Ectodermal cell (in vitro differentiated cells): ENCODE data around the gene CCDC120.

Experiments used
- H3K27ac ChIP-seq: 2 replicates; pipeline ENCODE4 v1.7.0; 2013; ENCODE audit warnings: mild to moderate bottlenecking, low read depth, low read length; ENCODE audit not compliant: insufficient read depth, poor library complexity, severe bottlenecking
- H3K27me3 ChIP-seq: 2 replicates; pipeline ENCODE4 v1.7.0; 2013; ENCODE audit warnings: mild to moderate bottlenecking, low read length; ENCODE audit not compliant: insufficient read depth, control insufficient read depth, poor library complexity, severe bottlenecking
- H3K36me3 ChIP-seq: one replicate; pipeline ENCODE4 v1.7.0; 2013; ENCODE audit warnings: low read length; ENCODE audit not compliant: control insufficient read depth, insufficient read depth
- H3K4me1 ChIP-seq: one replicate; pipeline ENCODE4 v1.7.0; 2013; ENCODE audit warnings: low read length; ENCODE audit not compliant: control insufficient read depth, insufficient read depth
- H3K4me3 ChIP-seq: 2 replicates; pipeline ENCODE4 v1.7.0; 2013; ENCODE audit warnings: low read depth, low read length, control low read depth; ENCODE audit not compliant: insufficient read depth
- H3K9me3 ChIP-seq: 2 replicates; pipeline ENCODE4 v1.7.0; 2013; ENCODE audit warnings: mild to moderate bottlenecking, low read length, moderate library complexity; ENCODE audit not compliant: control insufficient read depth
- whole genome bisulfite sequencing, 2 experiments: methylation state at CpG; one replicate each; pipeline ENCODE4 v1.1.7; 2013; ENCODE audit warnings: missing lambda C conversion rate in 2 of 2; 5-methylcytosine and 5-hydroxymethylcytosine counted together

CCDC120 gene

DNA sequence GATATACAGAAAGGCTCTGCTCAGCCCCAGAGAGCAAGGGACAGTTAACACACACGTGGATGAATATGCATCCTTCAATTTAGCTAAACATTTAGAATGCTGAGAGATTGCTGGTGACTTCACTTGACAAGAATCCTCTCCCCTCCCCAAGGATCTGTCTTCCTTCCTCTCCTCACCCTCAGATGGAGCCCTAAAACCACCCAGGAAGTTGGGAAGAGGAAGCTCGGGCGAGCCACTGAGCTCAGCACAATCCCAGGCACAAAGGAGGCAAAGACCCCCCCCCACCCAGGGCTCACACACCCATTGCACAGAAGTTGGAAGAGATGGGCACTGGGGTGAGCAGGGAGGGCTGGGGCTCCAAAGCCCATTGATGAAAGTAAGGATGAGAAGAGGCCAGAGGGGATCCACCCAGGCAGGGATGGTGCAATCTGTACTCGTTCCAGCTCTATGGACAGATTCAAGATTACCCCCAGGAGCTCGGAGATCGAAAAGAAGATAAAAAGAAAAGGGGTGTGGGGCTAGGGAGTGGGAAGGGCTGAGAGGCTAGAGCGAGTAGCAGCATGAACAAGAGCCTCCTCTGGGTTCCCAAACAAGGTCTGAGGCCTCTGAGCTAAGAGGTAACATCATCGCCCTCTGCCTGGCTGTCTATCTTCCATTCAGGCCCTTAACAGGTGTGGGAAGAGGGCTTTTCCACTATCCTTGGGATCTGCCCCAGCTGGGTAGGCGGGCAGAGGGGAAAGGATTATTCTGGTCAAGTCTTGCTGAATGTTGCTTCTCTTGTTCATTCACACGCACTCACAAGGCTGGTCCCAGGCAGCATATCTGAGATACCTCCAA lies 16.8 kb upstream of the CCDC120 start:
- 4 to 5% methylated on average over 7 to 10 of the region's 10 CpGs for WGBS, 2 experiments
- Histone ChIP-seq H3K27me3 (no peaks in the 10 kb centered on the region), H3K27ac (no peak overlapping the region), H3K4me3 (peak overlapping the region; percentile 63), H3K9me3 (no peaks in the 10 kb centered on the region), H3K36me3 (peaks cover 10% of the 10 kb centered on the region), H3K4me1 (peaks cover 11% of the 10 kb centered on the region)

DNA sequence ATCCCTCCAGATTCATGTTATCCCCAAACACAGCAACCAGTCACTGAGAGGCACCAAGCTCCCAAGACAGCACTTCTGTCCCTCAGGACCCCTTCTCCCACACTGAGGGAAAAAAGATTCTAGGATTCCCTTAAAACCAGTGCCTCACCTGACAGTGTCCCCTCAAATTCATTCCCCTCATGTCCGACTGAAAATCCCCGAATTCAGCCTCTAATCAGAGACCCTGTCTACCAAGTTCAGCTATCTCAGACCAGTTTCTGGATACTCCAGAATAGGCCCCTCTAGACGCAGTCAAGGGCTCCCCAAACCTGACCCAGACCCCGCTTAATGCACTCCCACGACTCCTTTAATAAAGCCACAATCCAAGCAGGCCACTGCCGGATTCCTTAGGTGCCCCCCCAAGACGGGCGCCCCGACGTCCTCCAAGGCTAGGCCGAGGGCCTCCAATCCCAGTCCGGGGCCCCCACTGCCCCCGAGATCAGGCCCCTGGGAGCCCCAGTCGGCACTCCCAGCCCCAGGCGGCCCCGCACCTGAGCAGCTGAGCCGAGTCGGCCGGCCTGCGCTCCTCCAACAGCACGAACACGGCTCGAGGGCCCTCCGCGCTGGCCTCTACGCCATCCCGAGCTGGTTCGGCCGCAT lies 16.1 kb upstream of the CCDC120 start:
- 0% methylated on average over 29 of the region's 29 CpGs for WGBS, 2 experiments
- Histone ChIP-seq H3K4me3 (peak overlapping the region; percentile 63), H3K36me3 (peaks cover 10% of the 10 kb centered on the region), H3K27me3 (no peaks in the 10 kb centered on the region), H3K9me3 (no peaks in the 10 kb centered on the region), H3K27ac (peak overlapping the region; percentile 17), H3K4me1 (peaks cover 11% of the 10 kb centered on the region)

DNA sequence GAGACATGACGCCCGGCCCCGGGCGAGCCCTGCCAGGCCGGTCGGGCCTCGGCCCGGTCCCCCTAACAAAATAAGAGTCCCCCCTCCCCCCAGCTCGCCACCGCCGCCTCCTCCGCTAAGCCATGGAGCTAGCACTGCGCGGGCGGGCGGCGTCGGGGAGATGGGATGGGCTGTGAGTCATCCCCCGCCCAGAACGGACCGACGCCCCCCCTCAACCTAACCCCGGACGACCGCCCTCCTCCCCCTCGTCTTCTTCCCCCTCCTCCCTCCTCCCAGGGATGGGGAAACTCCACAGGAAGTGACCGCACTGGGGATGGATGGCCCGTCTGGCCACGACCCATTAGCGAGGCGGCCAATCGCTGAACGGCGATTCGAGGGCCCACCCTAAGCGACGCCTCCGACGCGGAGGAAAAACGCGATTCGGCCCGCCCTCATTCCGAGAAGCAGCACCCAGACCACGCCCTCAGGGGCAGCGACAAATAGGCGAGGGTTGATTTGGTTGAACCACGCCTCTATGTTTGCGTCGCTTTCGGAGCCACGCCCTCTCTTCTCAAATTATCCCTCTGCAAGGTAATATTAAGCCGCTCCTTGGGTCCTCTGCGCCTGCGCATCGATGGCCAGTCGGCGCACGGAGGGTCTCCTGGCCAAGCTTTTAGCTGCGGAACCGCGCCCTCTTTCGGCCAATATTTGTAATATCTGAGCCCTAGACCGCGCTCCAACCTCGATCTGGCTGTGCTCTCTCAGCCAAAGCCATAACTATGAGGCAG lies 15.4 kb upstream of the CCDC120 start, which contains the start of gene TFE3:
Gene TFE3, minus strand, starts transcription at position 138 of the 767 bp plus-strand sequence. Its CDS starts 131 bp downstream, at position 7.
- peaks cover 3% of the 10 kb centered on the region for H3K36me3 ChIP-seq
- H3K4me1 ChIP-seq: peaks cover 11% of the 10 kb centered on the region
- peak within 1 kb of the TSS; percentile 17 for H3K27ac ChIP-seq
- H3K9me3 ChIP-seq: no peaks in the 10 kb centered on the region
- no peaks in the 10 kb centered on the region for H3K27me3 ChIP-seq
- peak within 1 kb of the TSS; percentile 63 for H3K4me3 ChIP-seq
- 0% methylated on average over 44 to 64 of the region's 67 CpGs for WGBS, 2 experiments

GRCh38 chrX:49043987-49044281 lies 14.9 kb upstream of the CCDC120 start:
- Histone ChIP-seq H3K27ac (no peak overlapping the region), H3K4me3 (peak overlapping the region; percentile 20)

DNA sequence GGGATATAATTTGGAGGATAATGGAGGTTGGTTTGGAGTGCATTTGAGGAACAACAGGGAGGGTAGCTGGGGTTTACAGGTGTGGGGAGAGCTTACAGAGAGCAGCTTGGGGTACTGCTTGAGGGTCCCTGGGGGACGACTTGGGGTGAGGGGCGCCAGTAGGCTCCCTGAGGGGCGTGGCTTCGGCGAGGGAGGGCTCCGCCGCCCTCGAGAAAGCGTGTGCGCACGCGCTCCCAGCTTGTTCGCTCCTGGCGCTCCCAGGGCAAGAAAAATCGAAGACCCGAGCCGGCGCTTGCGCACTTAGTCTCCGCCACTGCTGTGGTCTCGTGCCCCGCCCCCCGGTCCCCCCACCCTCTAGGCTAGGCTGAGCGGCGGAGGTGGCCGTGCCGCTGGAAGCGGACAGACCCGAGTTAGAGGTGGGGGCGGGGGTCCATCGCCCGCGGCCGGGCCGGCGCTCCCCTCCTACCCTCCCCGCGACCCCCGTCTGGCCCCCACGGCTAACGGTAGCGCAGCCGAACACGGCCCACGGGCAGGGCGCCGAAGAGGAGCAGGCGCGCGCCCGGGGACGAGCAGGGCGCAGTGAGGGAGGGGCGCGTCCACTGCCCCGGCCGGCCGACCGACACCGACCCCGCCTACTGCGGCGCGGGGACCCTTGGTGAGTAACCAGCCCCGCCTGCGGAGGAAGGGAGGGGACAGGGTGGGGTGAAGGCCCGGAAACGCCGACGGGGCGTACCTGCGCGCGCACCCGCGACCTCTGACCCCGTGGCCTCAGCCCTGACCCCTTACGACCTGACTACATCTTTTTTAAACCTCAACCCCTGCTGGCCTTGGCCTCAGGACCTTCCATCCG lies 5.4 kb upstream of the CCDC120 start:
- no peaks in the 10 kb centered on the region for H3K9me3 ChIP-seq
- H3K36me3 ChIP-seq: no peaks in the 10 kb centered on the region
- no peaks in the 10 kb centered on the region for H3K4me1 ChIP-seq
- 1% methylated on average over 75 to 79 of the region's 79 CpGs for WGBS, 2 experiments
- H3K27ac ChIP-seq: peak overlapping the region; percentile 60
- no peaks in the 10 kb centered on the region for H3K27me3 ChIP-seq
- peak overlapping the region; percentile 61 for H3K4me3 ChIP-seq

More at GRCh38 chrX:49043987-49044281, 14.9 kb upstream of the CCDC120 start:
- Histone ChIP-seq H3K4me1 (peaks cover 11% of the 10 kb centered on the region), H3K36me3 (no peaks in the 10 kb centered on the region), H3K27me3 (no peaks in the 10 kb centered on the region), H3K9me3 (no peaks in the 10 kb centered on the region)
- 35 to 38% methylated on average over 13 of the region's 13 CpGs for WGBS, 2 experiments

DNA sequence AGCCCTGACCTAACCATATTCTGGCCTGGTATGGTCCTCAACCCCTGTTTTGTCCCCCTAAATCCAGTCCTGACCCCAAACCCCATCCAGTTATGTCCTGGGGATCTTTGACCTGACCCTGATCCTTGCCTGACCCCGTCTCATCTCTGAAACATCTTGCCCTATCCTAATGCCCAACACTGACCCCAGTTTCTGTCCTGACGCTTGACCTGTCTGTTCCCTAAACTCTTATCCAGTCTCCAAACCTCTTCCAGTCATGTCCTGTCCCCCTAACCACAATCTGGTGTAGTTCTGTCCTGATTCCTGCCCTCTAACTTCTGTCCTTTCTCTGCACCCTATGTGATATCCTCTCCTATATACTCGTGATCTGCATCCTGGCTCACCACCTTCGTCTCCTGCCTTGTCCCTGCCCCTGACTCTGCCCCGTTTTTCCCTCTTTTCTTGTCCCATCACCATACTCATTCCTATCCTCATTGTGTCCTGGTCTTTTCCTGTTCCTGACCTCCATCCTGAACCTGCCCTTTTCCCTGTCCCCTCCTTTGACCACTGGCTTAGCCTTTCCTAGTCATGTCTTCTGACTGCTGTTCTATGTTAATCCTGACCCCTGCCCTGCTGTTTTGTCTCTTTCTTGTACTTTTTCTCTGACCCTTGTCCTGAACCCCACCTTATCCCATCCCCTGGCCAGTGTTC lies 4.6 kb upstream of the CCDC120 start:
- Histone ChIP-seq H3K27ac (no peak overlapping the region), H3K4me1 (no peaks in the 10 kb centered on the region), H3K9me3 (no peaks in the 10 kb centered on the region), H3K36me3 (no peaks in the 10 kb centered on the region), H3K4me3 (peak overlapping the region; percentile 61), H3K27me3 (no peaks in the 10 kb centered on the region)
- 84 to 86% methylated on average over 5 of the region's 5 CpGs for WGBS, 2 experiments

- 55 to 79% methylated on average over 3 to 6 of the region's 6 CpGs for WGBS, 2 experiments
- H3K27ac ChIP-seq: no peak overlapping the region
Measured at GRCh38 chrX:49059201-49059600, 402 bp downstream of the CCDC120 start.

GRCh38 chrX:49059681-49060085 lies 884 bp downstream of the CCDC120 start:
- no peaks in the 10 kb centered on the region for H3K9me3 ChIP-seq
- H3K4me3 ChIP-seq: no peak overlapping the region
- no peaks in the 10 kb centered on the region for H3K36me3 ChIP-seq
- no peak overlapping the region for H3K27ac ChIP-seq
- no peaks in the 10 kb centered on the region for H3K27me3 ChIP-seq
- H3K4me1 ChIP-seq: no peaks in the 10 kb centered on the region
- WGBS, 2 experiments: 80 to 82% methylated on average over 10 of the region's 10 CpGs

More at GRCh38 chrX:49059201-49059600, 402 bp downstream of the CCDC120 start:
- no peaks in the 10 kb centered on the region for H3K27me3 ChIP-seq
- no peaks in the 10 kb centered on the region for H3K9me3 ChIP-seq
- H3K36me3 ChIP-seq: no peaks in the 10 kb centered on the region
- no peak overlapping the region for H3K4me3 ChIP-seq
- no peaks in the 10 kb centered on the region for H3K4me1 ChIP-seq

GRCh38 chrX:49060914-49061313 lies 2.1 kb downstream of the CCDC120 start:
- Histone ChIP-seq H3K4me1 (no peaks in the 10 kb centered on the region), H3K36me3 (no peaks in the 10 kb centered on the region), H3K27ac (no peak overlapping the region), H3K4me3 (no peak overlapping the region), H3K9me3 (no peaks in the 10 kb centered on the region), H3K27me3 (no peaks in the 10 kb centered on the region)
- 93 to 95% methylated on average over 3 of the region's 3 CpGs for WGBS, 2 experiments
